ENCODE data around the gene ATP8A1. TPM values are rescaled to one million over a fixed set of nuclear protein-coding genes. Genes with fewer than 3 reads are reported as not detected.
A peak's percentile ranks its signal among the peaks of the same experiment; 100 is the strongest.
"Not testable (repeated sequence)": the region's sequence is repeated elsewhere in the genome, so short reads cannot be mapped to it uniquely, and the experiment has no call there.

ATP8A1 gene
- total and polyA plus RNA-seq, 8 donors = 4.8 to 15.3 (median 10.8) TPM

GRCh38 chr4:42377497-42377896 is 279.4 kb downstream of the ATP8A1 start:
- FAIRE-seq = peak; percentile 13
- H3K27me3 ChIP-seq = peaks cover 0 to 4% (median 0%) of the 10 kb centered on the region in 4 donors
- H3K9me3 ChIP-seq = no peaks in the 10 kb centered on the region
- DNase-seq = no peak
- no peak for TF ChIP-seq CTCF (IDR thresholded peaks at IDR 0.05)
- 51 to 55% methylated on average over 4 of the region's 4 CpGs for WGBS, 2 donors
- no peaks in the 10 kb centered on the region for H3K36me3 ChIP-seq
- no peak overlapping the region for H3K27ac ChIP-seq
- H3K4me3 ChIP-seq = no peak overlapping the region
- intact Hi-C loops (cut with DNase I) = no loop called here
- no peak for ATAC-seq
- no peaks in the 10 kb centered on the region for H3K4me1 ChIP-seq

GRCh38 chr4:42372303-42372702 is 284.6 kb downstream of the ATP8A1 start:
- WGBS, 2 donors = 90 to 93% methylated on average over 6 of the region's 6 CpGs
- DNase-seq; H3K27ac ChIP-seq; H3K27me3 ChIP-seq; H3K9me3 ChIP-seq; H3K4me1 ChIP-seq; intact Hi-C loops (cut with DNase I); H3K36me3 ChIP-seq; H3K4me3 ChIP-seq; ATAC-seq; FAIRE-seq: not testable (repeated sequence)

- no peaks in the 10 kb centered on the region for H3K36me3 ChIP-seq
- peak in 1 of 6 donors; percentile 23 for DNase-seq
- 46 to 52% methylated on average over 2 of the region's 2 CpGs for WGBS, 2 donors
- ATAC-seq = peak in 3 of 4 donors; percentile 76 to 80 (median 76)
- H3K27ac ChIP-seq = no peak overlapping the region
- no peaks in the 10 kb centered on the region for H3K9me3 ChIP-seq
- H3K4me3 ChIP-seq = no peak overlapping the region
- H3K27me3 ChIP-seq = no peaks in the 10 kb centered on the region
- intact Hi-C loops (cut with DNase I) = no loop called here
- no peaks in the 10 kb centered on the region for H3K4me1 ChIP-seq
- TF ChIP-seq CTCF (IDR thresholded peaks at IDR 0.05) = peak in 3 of 4 donors; percentile 31 to 33 (median 33)
- peak; percentile 78 for FAIRE-seq
Measured at GRCh38 chr4:42371305-42372252, 285.3 kb downstream of the ATP8A1 start.

- intact Hi-C loops (cut with DNase I) = loop anchor here in 2 of 3 donors (10.0 kb wide), 2 partner anchors 145 to 155 kb away; no protein-coding TSS in a partner anchor
- no peaks in the 10 kb centered on the region for H3K4me1 ChIP-seq
- no peaks in the 10 kb centered on the region for H3K27me3 ChIP-seq
- no peaks in the 10 kb centered on the region for H3K36me3 ChIP-seq
- H3K4me3 ChIP-seq = no peak overlapping the region
- DNase-seq (peak in 1 of 6 donors; percentile 48), FAIRE-seq (no peak), ATAC-seq (no peak)
- 83 to 92% methylated on average over 26 to 27 of the region's 27 CpGs for WGBS, 2 donors
- no peak overlapping the region for H3K27ac ChIP-seq
- no peaks in the 10 kb centered on the region for H3K9me3 ChIP-seq
- TF ChIP-seq CTCF (IDR thresholded peaks at IDR 0.05) = no peak
Measured at GRCh38 chr4:42369489-42369888, 287.4 kb downstream of the ATP8A1 start.

GRCh38 chr4:42366959-42367358 is 289.9 kb downstream of the ATP8A1 start:
- Histone ChIP-seq H3K4me3 (no peak overlapping the region), H3K9me3 (no peaks in the 10 kb centered on the region), H3K27me3 (no peaks in the 10 kb centered on the region), H3K36me3 (no peaks in the 10 kb centered on the region), H3K4me1 (no peaks in the 10 kb centered on the region), H3K27ac (no peak overlapping the region)
- TF ChIP-seq CTCF (IDR thresholded peaks at IDR 0.05) = no peak
- ATAC-seq = no peak
- no peak for DNase-seq
- FAIRE-seq = no peak
- intact Hi-C loops (cut with DNase I) = loop anchor here in 2 of 3 donors (10.0 kb wide), 2 partner anchors 148 to 158 kb away; no protein-coding TSS in a partner anchor
- 53 to 82% methylated on average over 1 of the region's 1 CpG for WGBS, 2 donors
